Suprapubic skin (tissue), 4 donors: Measurements from ENCODE around the gene EVI5L. TPM values are rescaled to one million over a fixed set of nuclear protein-coding genes. Genes with fewer than 3 reads are reported as not detected.
A peak's percentile ranks its signal among the peaks of the same experiment; 100 is the strongest.
"Not testable (repeated sequence)": the region's sequence is repeated elsewhere in the genome, so short reads cannot be mapped to it uniquely, and the experiment has no call there.

Source experiments
- DNase-seq, 2 donors: peaks; one replicate each; pipeline ENCODE4 v3.0.0-alpha.2; 2019; ENCODE audit warnings: low spot score in 2 of 2
- H3K27ac ChIP-seq: fragments of 200-600 bp; sonication (generic); one replicate; pipeline ENCODE4 v1.5.1; 2019
- H3K27me3 ChIP-seq: fragments of 200-600 bp; sonication (generic); one replicate; pipeline ENCODE4 v1.5.1; 2019
- H3K36me3 ChIP-seq: fragments of 200-600 bp; sonication (generic); one replicate; pipeline ENCODE4 v1.5.1; 2019
- H3K4me1 ChIP-seq: fragments of 200-600 bp; sonication (generic); one replicate; pipeline ENCODE4 v1.5.1; 2019
- H3K4me3 ChIP-seq: fragments of 200-600 bp; sonication (generic); one replicate; pipeline ENCODE4 v1.5.1; 2019; ENCODE audit warnings: mild to moderate bottlenecking
- H3K9me3 ChIP-seq: fragments of 200-600 bp; sonication (generic); one replicate; pipeline ENCODE4 v1.5.1; 2019
- EP300 ChIP-seq: sonication (generic); formaldehyde crosslinking; IDR thresholded peaks from one replicate; pipeline ENCODE4 v1.6.1; 2017; ENCODE audit warnings: antibody characterized with exemption
- POLR2A ChIP-seq, 2 donors: fragments of 450-650 bp; IDR thresholded peaks; one replicate each; pipeline ENCODE4 v1.6.1; 2017; ENCODE audit warnings: antibody characterized with exemption in 2 of 2, mild to moderate bottlenecking in 2 of 2, moderate library complexity in 2 of 2
- POLR2AphosphoS5 ChIP-seq, 3 donors: sonication (generic); formaldehyde crosslinking; IDR thresholded peaks; one replicate each; pipeline ENCODE4 v1.6.1; 2017; ENCODE audit warnings: antibody characterized with exemption in 3 of 3
- WGBS: methylation state at CpG from one replicate; pipeline ENCODE4 v1.1.5; 2018; 5-methylcytosine and 5-hydroxymethylcytosine counted together
- total RNA-seq, 4 donors: library from RNA; depleted of rRNA; stranded (reverse); fragments of >200 nt; gene quantifications; one replicate each; pipeline ENCODE4 v1.1.0, GENCODE V29; 2016
- TF ChIP-seq, protein P1 (sequence below), 2 donors: fragments of 200-600 bp in 1 of 2; fragments of 450-650 bp in 1 of 2; sonication (generic) in 1 of 2; IDR thresholded peaks; one replicate each; pipeline ENCODE4 v1.5.1; 2016 to 2019; ENCODE audit warnings: antibody characterized with exemption in 2 of 2, mild to moderate bottlenecking in 1 of 2, moderate library complexity in 1 of 2

The EVI5L gene
- total RNA-seq, 4 donors from 2014 or later: 17.2 to 29.4 (median 25.6) TPM

DNA sequence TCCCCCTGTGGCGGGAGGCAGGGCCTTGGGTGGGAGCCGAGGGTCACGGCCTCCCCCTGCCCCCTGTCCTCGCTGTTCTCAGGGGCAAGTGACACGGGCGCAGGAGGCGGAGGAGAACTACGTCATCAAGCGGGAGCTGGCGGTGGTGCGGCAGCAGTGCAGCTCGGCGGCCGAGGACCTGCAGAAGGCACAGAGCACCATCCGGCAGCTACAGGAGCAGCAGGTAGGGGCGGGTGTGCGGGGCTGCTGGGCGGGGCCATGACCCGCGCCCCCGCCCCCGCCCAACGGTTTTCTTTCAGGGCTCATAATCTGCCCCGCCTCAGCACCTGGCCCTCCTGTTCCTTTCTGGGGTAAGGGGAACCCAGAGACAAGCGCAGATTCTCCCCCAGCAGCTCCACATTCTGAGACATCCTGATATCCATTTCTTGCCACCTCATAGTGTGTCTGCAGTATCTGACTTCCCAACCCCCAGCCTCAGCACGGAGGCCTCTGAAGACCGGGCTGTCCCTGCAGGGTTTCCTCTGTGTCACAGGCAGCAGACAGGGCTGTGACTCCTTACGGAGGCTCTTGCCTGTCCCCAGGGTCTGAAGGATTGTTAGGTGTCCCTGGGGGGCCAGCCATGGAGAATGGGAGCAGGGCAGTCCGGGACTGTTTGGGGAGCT, 28.2 kb downstream of the EVI5L start:
- DNase-seq: no peak
- WGBS: 71% methylated on average over 10 of the region's 29 CpGs
- Histone ChIP-seq H3K4me1 (peaks cover 17% of the 10 kb centered on the region), H3K36me3 (peaks cover 6% of the 10 kb centered on the region), H3K4me3 (no peak overlapping the region), H3K27ac (no peak overlapping the region), H3K27me3 (no peaks in the 10 kb centered on the region), H3K9me3 (no peaks in the 10 kb centered on the region)
- TF ChIP-seq EP300: no peak
- TF ChIP-seq POLR2AphosphoS5 (IDR thresholded peaks at IDR 0.05): no peak
- TF ChIP-seq, protein P1, sequence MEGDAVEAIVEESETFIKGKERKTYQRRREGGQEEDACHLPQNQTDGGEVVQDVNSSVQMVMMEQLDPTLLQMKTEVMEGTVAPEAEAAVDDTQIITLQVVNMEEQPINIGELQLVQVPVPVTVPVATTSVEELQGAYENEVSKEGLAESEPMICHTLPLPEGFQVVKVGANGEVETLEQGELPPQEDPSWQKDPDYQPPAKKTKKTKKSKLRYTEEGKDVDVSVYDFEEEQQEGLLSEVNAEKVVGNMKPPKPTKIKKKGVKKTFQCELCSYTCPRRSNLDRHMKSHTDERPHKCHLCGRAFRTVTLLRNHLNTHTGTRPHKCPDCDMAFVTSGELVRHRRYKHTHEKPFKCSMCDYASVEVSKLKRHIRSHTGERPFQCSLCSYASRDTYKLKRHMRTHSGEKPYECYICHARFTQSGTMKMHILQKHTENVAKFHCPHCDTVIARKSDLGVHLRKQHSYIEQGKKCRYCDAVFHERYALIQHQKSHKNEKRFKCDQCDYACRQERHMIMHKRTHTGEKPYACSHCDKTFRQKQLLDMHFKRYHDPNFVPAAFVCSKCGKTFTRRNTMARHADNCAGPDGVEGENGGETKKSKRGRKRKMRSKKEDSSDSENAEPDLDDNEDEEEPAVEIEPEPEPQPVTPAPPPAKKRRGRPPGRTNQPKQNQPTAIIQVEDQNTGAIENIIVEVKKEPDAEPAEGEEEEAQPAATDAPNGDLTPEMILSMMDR (IDR thresholded peaks at IDR 0.05): no peak
- TF ChIP-seq POLR2A (IDR thresholded peaks at IDR 0.05): no peak

DNA sequence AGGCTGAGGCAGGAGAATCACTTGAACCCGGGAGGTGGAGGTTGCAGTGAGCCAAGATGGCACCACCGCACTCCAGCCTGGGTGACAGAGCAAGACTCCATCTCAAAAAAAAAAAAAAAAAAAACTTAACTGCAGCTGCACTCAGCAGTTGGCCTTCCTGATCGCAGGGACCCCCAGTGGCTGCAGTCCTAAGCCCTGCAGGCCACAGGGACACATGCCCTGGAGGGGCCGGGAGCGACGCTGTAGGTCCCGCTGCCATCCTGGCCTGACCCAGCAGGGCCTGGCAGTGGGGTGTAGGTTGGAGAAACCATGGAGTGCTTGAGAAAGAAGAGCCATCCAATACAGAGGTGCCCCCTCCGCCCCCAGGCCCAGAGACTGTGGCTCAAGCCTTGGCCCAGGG, 29.1 kb downstream of the EVI5L start:
- DNase-seq, H3K4me3 ChIP-seq, H3K36me3 ChIP-seq, H3K27ac ChIP-seq, H3K9me3 ChIP-seq, H3K27me3 ChIP-seq: not testable (repeated sequence)
- 99% methylated on average over 7 of the region's 8 CpGs for WGBS
- peaks cover 13% of the 10 kb centered on the region for H3K4me1 ChIP-seq

DNA sequence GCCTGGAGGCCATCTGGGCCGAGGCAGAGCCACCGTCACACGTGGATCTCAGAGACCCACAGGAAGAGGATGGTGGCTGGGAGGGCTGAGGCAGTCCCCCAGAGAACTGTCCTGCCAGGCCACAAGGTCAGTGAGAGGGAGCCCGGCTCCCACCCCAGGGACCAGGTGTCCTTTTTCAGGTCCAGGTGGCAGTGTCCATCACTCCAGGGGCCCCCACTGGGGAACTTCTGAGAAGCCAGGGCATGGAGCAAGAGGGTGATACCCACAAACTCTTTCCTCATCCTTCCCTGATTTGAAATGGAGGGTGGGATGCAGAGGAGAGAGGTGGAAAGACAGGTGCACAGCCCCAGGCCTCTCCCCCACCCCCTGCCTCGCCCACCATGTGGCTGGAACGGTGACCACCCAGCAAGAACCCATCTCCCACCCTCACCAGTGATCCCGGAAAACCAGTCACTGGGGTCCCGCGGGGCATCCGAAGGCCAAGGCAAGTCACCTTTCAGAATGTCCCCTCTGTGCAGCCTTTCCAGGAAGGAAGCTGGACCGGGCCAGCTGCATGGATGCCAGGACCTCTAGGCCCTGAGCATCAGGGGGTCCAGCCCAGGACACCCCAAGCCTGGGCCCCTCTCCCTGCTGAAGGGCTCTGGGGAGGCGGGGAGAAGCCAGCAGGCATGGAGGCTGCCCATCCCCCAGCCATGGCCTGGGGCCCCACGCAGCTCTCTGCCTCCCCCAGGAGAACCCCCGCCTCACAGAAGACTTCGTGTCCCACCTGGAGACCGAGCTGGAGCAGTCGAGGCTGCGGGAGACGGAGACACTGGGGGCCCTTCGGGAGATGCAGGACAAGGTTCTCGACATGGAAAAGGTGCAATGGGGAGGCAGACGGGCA, 30.1 kb downstream of the EVI5L start:
- H3K4me1 ChIP-seq: peaks cover 13% of the 10 kb centered on the region
- H3K4me3 ChIP-seq: no peak overlapping the region
- no peaks in the 10 kb centered on the region for H3K9me3 ChIP-seq
- no peak overlapping the region for H3K27ac ChIP-seq
- H3K36me3 ChIP-seq: peaks cover 9% of the 10 kb centered on the region
- no peak for DNase-seq
- 89% methylated on average over 13 of the region's 22 CpGs for WGBS
- no peak for TF ChIP-seq EP300
- TF ChIP-seq, protein P1 (IDR thresholded peaks at IDR 0.05): no peak
- no peak for TF ChIP-seq POLR2A (IDR thresholded peaks at IDR 0.05)
- TF ChIP-seq POLR2AphosphoS5 (IDR thresholded peaks at IDR 0.05): no peak
- H3K27me3 ChIP-seq: no peaks in the 10 kb centered on the region

DNA sequence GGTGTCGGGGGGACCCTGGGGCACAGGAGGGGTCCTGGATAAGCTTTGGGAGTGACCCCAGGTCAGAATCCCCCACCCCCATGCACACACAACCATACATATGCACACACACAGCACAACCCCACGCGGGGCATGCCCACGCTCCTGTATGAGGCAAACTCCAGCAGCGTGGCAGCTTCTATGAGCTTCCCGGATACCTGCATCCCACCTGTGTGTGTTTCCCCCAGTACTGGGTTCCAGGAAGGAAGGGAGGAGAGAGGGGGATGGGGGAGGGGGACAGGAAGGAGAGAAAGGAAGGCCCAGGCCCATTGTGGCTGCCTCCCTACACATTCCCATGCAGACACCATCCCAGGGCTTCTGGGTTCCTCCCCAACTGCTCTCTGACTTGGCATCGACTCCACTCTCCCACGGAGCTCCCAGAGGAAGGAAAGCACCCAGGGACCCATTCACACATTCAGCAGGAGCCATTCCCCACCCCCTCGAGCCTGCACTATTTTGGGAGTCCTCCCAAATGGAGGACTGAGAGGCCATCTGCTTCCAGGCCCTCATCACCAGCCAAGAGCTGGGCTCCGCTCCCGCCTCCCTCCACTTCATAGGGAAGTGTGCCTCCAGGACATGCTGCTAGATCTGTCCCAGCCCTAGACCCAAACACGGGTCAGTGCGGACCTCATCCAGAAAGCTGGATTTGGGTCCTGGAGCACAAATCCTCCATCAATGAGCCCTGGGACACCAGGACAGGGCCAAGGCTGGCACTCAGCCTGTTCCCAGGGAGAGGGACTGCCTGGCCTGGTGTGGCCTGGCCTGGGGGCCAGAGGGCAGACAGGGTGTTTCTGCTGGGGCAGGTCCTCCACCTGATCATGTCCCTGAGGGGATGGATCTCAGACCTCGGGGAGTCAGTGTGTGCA, 30.9 kb downstream of the EVI5L start:
- H3K4me1 ChIP-seq: peaks cover 18% of the 10 kb centered on the region
- H3K9me3 ChIP-seq: no peaks in the 10 kb centered on the region
- TF ChIP-seq EP300 (no peak), POLR2A (IDR thresholded peaks at IDR 0.05) (no peak), POLR2AphosphoS5 (IDR thresholded peaks at IDR 0.05) (no peak)
- TF ChIP-seq, protein P1 (IDR thresholded peaks at IDR 0.05): no peak
- WGBS: 79% methylated on average over 11 of the region's 14 CpGs
- H3K27me3 ChIP-seq: no peaks in the 10 kb centered on the region
- no peak overlapping the region for H3K27ac ChIP-seq
- no peak for DNase-seq
- H3K4me3 ChIP-seq: no peak overlapping the region
- H3K36me3 ChIP-seq: peaks cover 9% of the 10 kb centered on the region

DNA sequence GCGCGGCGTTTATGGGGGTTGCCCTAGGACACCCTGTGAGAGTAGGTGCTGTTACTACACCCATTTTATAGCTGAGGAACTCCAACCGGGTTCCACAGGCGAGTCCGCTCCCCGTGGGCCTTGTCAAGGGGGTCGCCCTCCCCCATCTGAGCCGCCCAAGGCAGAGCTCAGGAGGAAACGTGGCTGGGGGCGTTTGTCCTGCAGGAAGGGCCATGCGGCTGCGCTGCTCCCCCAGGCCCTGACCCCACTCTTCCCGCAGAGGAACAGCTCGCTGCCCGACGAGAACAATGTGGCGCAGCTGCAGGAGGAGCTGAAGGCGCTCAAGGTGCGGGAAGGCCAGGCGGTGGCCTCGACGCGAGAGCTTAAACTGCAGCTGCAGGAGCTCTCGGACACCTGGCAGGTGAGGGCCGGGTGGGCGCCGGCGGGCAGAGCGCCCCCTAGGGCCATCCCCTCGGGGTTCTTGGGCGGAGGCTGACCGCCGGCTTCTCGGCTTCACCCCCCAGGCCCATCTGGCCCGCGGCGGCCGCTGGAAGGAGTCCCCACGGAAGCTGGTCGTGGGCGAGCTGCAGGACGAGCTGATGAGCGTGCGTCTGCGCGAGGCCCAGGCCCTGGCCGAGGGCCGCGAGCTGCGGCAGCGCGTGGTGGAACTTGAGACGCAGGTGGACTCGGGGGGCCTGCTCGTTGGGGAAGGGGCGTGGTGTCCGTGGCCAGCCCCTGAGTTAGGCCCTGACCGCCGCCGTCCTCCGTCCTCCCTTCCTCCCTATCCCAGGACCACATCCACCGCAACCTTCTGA, 31.8 kb downstream of the EVI5L start:
- H3K9me3 ChIP-seq: no peaks in the 10 kb centered on the region
- WGBS: 93% methylated on average over 3 of the region's 63 CpGs
- H3K27ac ChIP-seq: no peak overlapping the region
- peak overlapping the region; percentile 35 for H3K4me3 ChIP-seq
- peaks cover 9% of the 10 kb centered on the region for H3K36me3 ChIP-seq
- no peaks in the 10 kb centered on the region for H3K27me3 ChIP-seq
- no peak for TF ChIP-seq EP300
- no peak for TF ChIP-seq POLR2A (IDR thresholded peaks at IDR 0.05)
- TF ChIP-seq, protein P1 (IDR thresholded peaks at IDR 0.05): no peak
- no peak for TF ChIP-seq POLR2AphosphoS5 (IDR thresholded peaks at IDR 0.05)
- peak in 1 of 2 donors; percentile 62 for DNase-seq
- H3K4me1 ChIP-seq: peaks cover 26% of the 10 kb centered on the region
